ENCODE data around the gene INSYN2B. TPM values are rescaled to one million over a fixed set of nuclear protein-coding genes. Genes with fewer than 3 reads are reported as not detected.

Gene INSYN2B
- total RNA-seq, 4 donors from 2014 or later: 2.5 TPM; not detected in 3

DNA sequence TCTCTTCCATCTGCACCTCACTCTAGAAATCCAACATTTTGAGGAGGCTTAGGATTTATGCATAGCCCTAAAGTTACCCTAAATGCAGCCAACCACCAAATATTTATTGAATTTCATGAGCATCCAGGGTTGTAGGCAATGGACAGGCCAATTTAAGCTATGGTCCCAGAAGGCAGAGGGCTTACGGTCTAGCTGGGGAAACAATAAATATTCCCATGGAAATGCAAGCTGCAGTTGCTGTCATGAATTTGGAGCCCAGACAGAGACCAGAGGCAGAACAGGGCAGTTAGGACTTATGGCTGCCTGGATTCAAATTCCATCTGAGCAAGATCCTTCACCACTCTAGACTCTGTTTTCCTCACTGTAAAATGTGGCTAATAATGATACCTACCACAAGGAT lies 9.1 kb upstream of the INSYN2B start:
- H3K9me3 ChIP-seq: no peaks in the 10 kb centered on the region

DNA sequence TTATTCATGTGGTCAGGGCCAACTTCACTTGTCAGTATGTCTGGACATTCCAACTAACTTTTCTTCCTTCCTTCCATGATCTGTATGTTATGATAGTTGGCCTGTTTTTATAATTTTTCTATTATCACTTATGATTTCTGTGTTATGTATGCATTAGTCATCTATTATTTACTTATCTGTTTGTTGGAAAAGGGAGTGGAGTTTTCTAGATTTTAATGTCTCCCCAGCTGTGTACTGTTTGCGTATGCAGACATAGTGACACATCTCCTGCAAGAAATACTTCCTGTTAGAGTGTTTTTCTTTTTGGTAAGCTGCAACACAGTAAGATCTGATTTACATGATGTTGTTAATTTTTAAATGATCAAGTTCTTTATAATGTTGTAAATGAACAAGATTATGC lies 8.7 kb upstream of the INSYN2B start:
- Histone ChIP-seq H3K27me3 (no peaks in the 10 kb centered on the region), H3K4me1 (no peaks in the 10 kb centered on the region), H3K4me3 (no peak overlapping the region), H3K36me3 (no peaks in the 10 kb centered on the region), H3K27ac (no peak overlapping the region), H3K9me3 (no peaks in the 10 kb centered on the region)
- TF ChIP-seq POLR2A (IDR thresholded peaks at IDR 0.05) (no peak), CTCF (IDR thresholded peaks at IDR 0.05) (no peak)
- DNase-seq: no peak

More for the DNA sequence above, 9.1 kb upstream of the INSYN2B start:
- H3K4me3 ChIP-seq: no peak overlapping the region
- H3K4me1 ChIP-seq: no peaks in the 10 kb centered on the region
- no peak overlapping the region for H3K27ac ChIP-seq
- no peaks in the 10 kb centered on the region for H3K27me3 ChIP-seq
- H3K36me3 ChIP-seq: no peaks in the 10 kb centered on the region
- no peak for TF ChIP-seq POLR2A (IDR thresholded peaks at IDR 0.05)
- TF ChIP-seq CTCF (IDR thresholded peaks at IDR 0.05): no peak
- DNase-seq: no peak

DNA sequence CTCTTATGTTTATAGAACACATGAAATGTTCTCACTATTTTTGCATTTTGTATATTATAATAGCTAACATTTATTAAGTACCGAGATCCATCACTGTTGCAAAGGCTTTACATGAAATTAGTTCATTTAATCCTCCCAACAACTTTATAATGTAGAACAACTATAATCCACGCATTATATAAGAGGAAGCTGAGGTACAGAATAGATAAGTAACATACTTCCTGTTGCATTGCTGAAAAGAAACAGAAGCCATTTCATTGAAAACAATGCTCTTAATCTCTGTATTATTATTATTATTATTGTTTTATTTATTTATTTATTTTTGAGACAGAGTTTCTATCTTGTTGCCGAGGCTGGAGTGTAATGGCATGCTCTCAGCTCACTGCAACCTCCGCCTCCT lies 7.9 kb upstream of the INSYN2B start:
- H3K4me3 ChIP-seq: no peak overlapping the region
- no peak for DNase-seq
- no peak overlapping the region for H3K27ac ChIP-seq
- H3K4me1 ChIP-seq: no peaks in the 10 kb centered on the region
- no peaks in the 10 kb centered on the region for H3K36me3 ChIP-seq
- H3K9me3 ChIP-seq: no peaks in the 10 kb centered on the region
- TF ChIP-seq POLR2A (IDR thresholded peaks at IDR 0.05): no peak
- H3K27me3 ChIP-seq: no peaks in the 10 kb centered on the region

DNA sequence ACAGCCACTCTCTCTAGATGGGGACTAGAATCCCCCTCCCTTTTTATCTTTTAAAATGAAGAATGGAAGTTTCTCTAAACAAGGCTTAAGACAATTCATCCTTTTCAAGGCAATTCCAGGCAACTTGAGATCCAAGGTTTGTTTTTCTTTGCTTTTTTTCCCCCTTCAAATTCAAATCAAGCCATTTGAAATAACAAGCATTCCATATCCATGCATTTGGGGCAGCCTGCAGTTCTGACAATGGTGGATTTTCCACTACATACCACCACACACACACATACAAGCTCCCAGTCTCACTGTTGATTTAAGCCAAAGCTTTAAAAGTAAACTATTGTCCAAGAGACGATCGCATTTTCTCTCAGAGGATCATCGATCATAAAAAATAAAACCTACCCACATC lies 424 bp downstream of the INSYN2B start:
- Histone ChIP-seq H3K27ac (no peak overlapping the region), H3K9me3 (no peaks in the 10 kb centered on the region), H3K36me3 (no peaks in the 10 kb centered on the region), H3K27me3 (no peaks in the 10 kb centered on the region), H3K4me1 (no peaks in the 10 kb centered on the region), H3K4me3 (no peak overlapping the region)
- no peak for TF ChIP-seq CTCF (IDR thresholded peaks at IDR 0.05)
- no peak for DNase-seq

- no peak for DNase-seq
- Histone ChIP-seq H3K27ac (no peak overlapping the region), H3K9me3 (no peaks in the 10 kb centered on the region), H3K4me3 (no peak overlapping the region), H3K36me3 (no peaks in the 10 kb centered on the region), H3K4me1 (no peaks in the 10 kb centered on the region), H3K27me3 (no peaks in the 10 kb centered on the region)
- TF ChIP-seq CTCF (IDR thresholded peaks at IDR 0.05): no peak
- no peak for TF ChIP-seq POLR2A (IDR thresholded peaks at IDR 0.05)
These were observed 1.6 kb downstream of the INSYN2B start for GRCh38 chr5:169978714-169979113.

- H3K9me3 ChIP-seq: no peaks in the 10 kb centered on the region
- no peak overlapping the region for H3K27ac ChIP-seq
- no peaks in the 10 kb centered on the region for H3K36me3 ChIP-seq
- no peak for TF ChIP-seq POLR2A (IDR thresholded peaks at IDR 0.05)
- no peak for DNase-seq
- no peak overlapping the region for H3K4me3 ChIP-seq
- no peaks in the 10 kb centered on the region for H3K27me3 ChIP-seq
- no peaks in the 10 kb centered on the region for H3K4me1 ChIP-seq
These were observed 6.0 kb downstream of the INSYN2B start for GRCh38 chr5:169974121-169974770.

- DNase-seq: no peak
- no peaks in the 10 kb centered on the region for H3K27me3 ChIP-seq
- TF ChIP-seq CTCF (IDR thresholded peaks at IDR 0.05) (no peak), POLR2A (IDR thresholded peaks at IDR 0.05) (no peak)
- H3K36me3 ChIP-seq: no peaks in the 10 kb centered on the region
- no peaks in the 10 kb centered on the region for H3K9me3 ChIP-seq
- no peak overlapping the region for H3K4me3 ChIP-seq
- no peak overlapping the region for H3K27ac ChIP-seq
- H3K4me1 ChIP-seq: no peaks in the 10 kb centered on the region
These were observed 7.2 kb downstream of the INSYN2B start for GRCh38 chr5:169973056-169973455.
